Testis (tissue), 2 donors: ENCODE results near the gene TRIM26.

ENCODE experiments used
- CTCF ChIP-seq, 3 experiments: fragments of 450-650 bp in 2 of 3; fragments of 200-600 bp in 1 of 3; sonication (generic) in 1 of 3; IDR thresholded peaks; one replicate each; pipeline ENCODE4 v1.5.1; 2016 to 2019; ENCODE audit warnings: antibody characterized with exemption in 3 of 3, mild to moderate bottlenecking in 2 of 3, moderate library complexity in 1 of 3
- POLR2A ChIP-seq: fragments of 450-650 bp; IDR thresholded peaks from one replicate; pipeline ENCODE4 v1.6.1; 2017; ENCODE audit warnings: antibody characterized with exemption, mild to moderate bottlenecking, moderate library complexity

GRCh38 chr6:30172681-30173080 lies 40.5 kb downstream of the TRIM26 start:
- TF ChIP-seq CTCF (IDR thresholded peaks at IDR 0.05) = no peak
- no peak for TF ChIP-seq POLR2A
